ENCODE measurements around the gene EFCAB8. TPM values are rescaled to one million over a fixed set of nuclear protein-coding genes. Genes with fewer than 3 reads are reported as not detected.

The EFCAB8 gene
- total RNA-seq, 1 donor from 2014 or later: 0.32 TPM

DNA sequence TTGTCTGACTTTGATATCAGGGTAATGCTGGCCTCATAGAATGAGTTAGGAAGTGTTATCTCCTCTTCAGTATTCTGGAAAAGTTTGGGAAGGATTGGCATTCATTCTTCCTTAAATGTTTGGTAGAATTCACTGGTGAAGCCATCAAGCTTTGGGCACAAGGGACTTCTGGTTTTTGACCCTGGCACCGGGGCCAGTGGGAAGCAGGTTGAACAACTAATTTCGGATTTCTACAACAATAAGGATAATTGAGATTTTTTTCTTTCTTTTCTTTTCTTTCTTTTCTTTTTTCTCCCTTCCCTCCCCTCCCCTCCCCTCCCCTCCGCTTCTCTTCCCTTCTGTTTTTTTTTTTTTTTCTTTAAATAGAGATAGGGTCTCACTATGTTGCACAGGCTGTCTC is 70.4 kb downstream of the EFCAB8 start:
- H3K27me3 Mint-ChIP-seq (ENCODE audit: low read depth): peaks cover 1% of the 10 kb centered on the region
- no peaks in the 10 kb centered on the region for H3K9me3 Mint-ChIP-seq (ENCODE audit: low read depth)
- no peak overlapping the region for H3K27ac Mint-ChIP-seq (ENCODE audit: unreplicated experiment)
- no peaks in the 10 kb centered on the region for H3K4me1 Mint-ChIP-seq (ENCODE audit: low read depth)
- TF ChIP-seq, protein P1, sequence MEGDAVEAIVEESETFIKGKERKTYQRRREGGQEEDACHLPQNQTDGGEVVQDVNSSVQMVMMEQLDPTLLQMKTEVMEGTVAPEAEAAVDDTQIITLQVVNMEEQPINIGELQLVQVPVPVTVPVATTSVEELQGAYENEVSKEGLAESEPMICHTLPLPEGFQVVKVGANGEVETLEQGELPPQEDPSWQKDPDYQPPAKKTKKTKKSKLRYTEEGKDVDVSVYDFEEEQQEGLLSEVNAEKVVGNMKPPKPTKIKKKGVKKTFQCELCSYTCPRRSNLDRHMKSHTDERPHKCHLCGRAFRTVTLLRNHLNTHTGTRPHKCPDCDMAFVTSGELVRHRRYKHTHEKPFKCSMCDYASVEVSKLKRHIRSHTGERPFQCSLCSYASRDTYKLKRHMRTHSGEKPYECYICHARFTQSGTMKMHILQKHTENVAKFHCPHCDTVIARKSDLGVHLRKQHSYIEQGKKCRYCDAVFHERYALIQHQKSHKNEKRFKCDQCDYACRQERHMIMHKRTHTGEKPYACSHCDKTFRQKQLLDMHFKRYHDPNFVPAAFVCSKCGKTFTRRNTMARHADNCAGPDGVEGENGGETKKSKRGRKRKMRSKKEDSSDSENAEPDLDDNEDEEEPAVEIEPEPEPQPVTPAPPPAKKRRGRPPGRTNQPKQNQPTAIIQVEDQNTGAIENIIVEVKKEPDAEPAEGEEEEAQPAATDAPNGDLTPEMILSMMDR (IDR thresholded peaks at IDR 0.05): no peak
- H3K4me3 Mint-ChIP-seq (ENCODE audit: unreplicated experiment): no peak overlapping the region
- no peak for DNase-seq (ENCODE audit: low spot score)
- no peaks in the 10 kb centered on the region for H3K36me3 Mint-ChIP-seq (ENCODE audit: low read depth)

- H3K4me1 Mint-ChIP-seq (ENCODE audit: low read depth): no peaks in the 10 kb centered on the region
- no peaks in the 10 kb centered on the region for H3K36me3 Mint-ChIP-seq (ENCODE audit: low read depth)
- H3K27ac Mint-ChIP-seq (ENCODE audit: unreplicated experiment): no peak overlapping the region
- no peak for DNase-seq (ENCODE audit: low spot score)
- H3K9me3 Mint-ChIP-seq (ENCODE audit: low read depth): no peaks in the 10 kb centered on the region
- no peak overlapping the region for H3K4me3 Mint-ChIP-seq (ENCODE audit: unreplicated experiment)
- peaks cover 7% of the 10 kb centered on the region for H3K27me3 Mint-ChIP-seq (ENCODE audit: low read depth)
- TF ChIP-seq, protein P1 (IDR thresholded peaks at IDR 0.05): no peak
Measured at GRCh38 chr20:32930181-32930580, 71.5 kb downstream of the EFCAB8 start.

DNA sequence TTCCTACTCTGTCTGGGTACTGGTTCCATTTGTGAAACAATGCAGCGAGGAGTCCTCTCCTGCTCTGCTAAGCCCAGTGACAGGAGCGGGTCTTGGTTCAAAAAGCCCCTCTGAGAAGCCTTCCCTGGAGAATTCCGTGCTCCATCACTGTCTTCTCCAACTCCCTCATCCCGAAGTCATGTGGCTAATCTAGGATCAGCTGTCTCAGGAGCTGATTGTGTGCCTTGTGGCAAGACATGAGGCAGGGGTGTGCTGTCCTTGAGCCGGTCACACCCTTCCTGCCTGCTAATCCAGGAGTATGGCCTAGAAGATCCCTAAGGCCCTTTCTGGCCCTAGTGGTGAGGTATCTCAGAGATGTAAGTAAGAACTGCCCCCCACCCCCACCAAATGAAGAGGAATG is 72.0 kb downstream of the EFCAB8 start:
- Mint-ChIP-seq H3K4me1 (ENCODE audit: low read depth) (no peaks in the 10 kb centered on the region), H3K9me3 (ENCODE audit: low read depth) (no peaks in the 10 kb centered on the region), H3K27me3 (ENCODE audit: low read depth) (peaks cover 7% of the 10 kb centered on the region), H3K27ac (ENCODE audit: unreplicated experiment) (no peak overlapping the region), H3K4me3 (ENCODE audit: unreplicated experiment) (no peak overlapping the region), H3K36me3 (ENCODE audit: low read depth) (no peaks in the 10 kb centered on the region)
- TF ChIP-seq, protein P1 (IDR thresholded peaks at IDR 0.05): no peak
- DNase-seq (ENCODE audit: low spot score): no peak

DNA sequence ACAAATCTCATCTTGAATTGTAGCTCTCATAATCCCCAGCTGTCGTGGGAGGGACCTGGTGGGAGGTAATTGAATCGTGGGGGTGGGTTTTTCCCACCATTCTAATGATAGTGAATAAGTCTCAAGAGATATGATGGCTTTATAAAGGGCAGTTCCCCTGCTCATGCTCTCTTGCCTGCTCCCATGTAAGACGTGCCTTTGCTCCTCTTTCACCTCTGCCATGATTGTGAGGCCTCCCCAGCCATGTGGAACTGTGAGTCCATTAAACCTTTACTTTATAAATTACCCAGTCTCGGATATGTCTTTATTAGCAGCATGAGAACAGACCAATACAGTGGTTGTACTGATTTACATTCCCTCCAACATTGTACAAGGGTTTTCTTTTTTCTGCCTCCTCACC is 75.9 kb downstream of the EFCAB8 start:
- Mint-ChIP-seq H3K4me1 (ENCODE audit: low read depth) (no peaks in the 10 kb centered on the region), H3K36me3 (ENCODE audit: low read depth) (peaks cover 1% of the 10 kb centered on the region), H3K9me3 (ENCODE audit: low read depth) (peaks cover 12% of the 10 kb centered on the region), H3K27me3 (ENCODE audit: low read depth) (peaks cover 10% of the 10 kb centered on the region), H3K4me3 (ENCODE audit: unreplicated experiment) (no peak overlapping the region), H3K27ac (ENCODE audit: unreplicated experiment) (no peak overlapping the region)
- TF ChIP-seq, protein P1 (IDR thresholded peaks at IDR 0.05): no peak
- DNase-seq (ENCODE audit: low spot score): no peak

GRCh38 chr20:32941155-32941885 is 82.6 kb downstream of the EFCAB8 start:
- H3K4me1 Mint-ChIP-seq (ENCODE audit: low read depth): no peaks in the 10 kb centered on the region
- H3K4me3 Mint-ChIP-seq (ENCODE audit: unreplicated experiment): no peak overlapping the region
- no peak overlapping the region for H3K27ac Mint-ChIP-seq (ENCODE audit: unreplicated experiment)
- TF ChIP-seq, protein P1 (IDR thresholded peaks at IDR 0.05): no peak
- peaks cover 23% of the 10 kb centered on the region for H3K27me3 Mint-ChIP-seq (ENCODE audit: low read depth)
- no peak for DNase-seq (ENCODE audit: low spot score)
- peaks cover 8% of the 10 kb centered on the region for H3K36me3 Mint-ChIP-seq (ENCODE audit: low read depth)
- peaks cover 24% of the 10 kb centered on the region for H3K9me3 Mint-ChIP-seq (ENCODE audit: low read depth)
